Activated T-helper 2 cell treated with anti-CD3 and anti-CD28 coated beads, Interferon-gamma antibody, Interleukin-2, Interleukin-4, amounts not matched to agents 10 μg/mL and 5 μg/mL and 100 μg/mL, durations not matched to agents 14 hours and 24 hours and 36 hours (primary cell): ENCODE data around the gene AUTS2. TPM values are rescaled to one million over a fixed set of nuclear protein-coding genes. Genes with fewer than 3 reads are reported as not detected.

Experiments
- DNase-seq: peaks from one replicate; pipeline ENCODE4 v3.0.0; 2021; ENCODE audit warnings: low spot score
- H3K27ac Mint-ChIP-seq: one replicate; pipeline ENCODE4 v1.8.0; 2021; ENCODE audit warnings: mixed read lengths
- H3K27me3 Mint-ChIP-seq: one replicate; pipeline ENCODE4 v1.8.0; 2021; ENCODE audit warnings: low read depth, mixed read lengths
- H3K36me3 Mint-ChIP-seq: one replicate; pipeline ENCODE4 v1.8.0; 2021; ENCODE audit warnings: low read depth, mixed read lengths
- H3K4me1 Mint-ChIP-seq: one replicate; pipeline ENCODE4 v1.8.0; 2021; ENCODE audit warnings: low read depth, mixed read lengths
- H3K4me3 Mint-ChIP-seq: one replicate; pipeline ENCODE4 v1.8.0; 2021; ENCODE audit warnings: low read depth, mild to moderate bottlenecking, moderate library complexity, mixed read lengths
- H3K9me3 Mint-ChIP-seq: one replicate; pipeline ENCODE4 v1.8.0; 2021; ENCODE audit warnings: mixed read lengths
- intact Hi-C: fragments of 100-400 bp; cut with micrococcal nuclease; formaldehyde crosslinking; loops from one replicate; pipeline ENCODE4 v1.15.1; 2023
- total RNA-seq: library from RNA; stranded (reverse); gene quantifications from 2 replicates; pipeline ENCODE4 v1.2.3, GENCODE V29; 2022

The AUTS2 gene
- total RNA-seq, 1 donor from 2014 or later, result 1.1 TPM

DNA sequence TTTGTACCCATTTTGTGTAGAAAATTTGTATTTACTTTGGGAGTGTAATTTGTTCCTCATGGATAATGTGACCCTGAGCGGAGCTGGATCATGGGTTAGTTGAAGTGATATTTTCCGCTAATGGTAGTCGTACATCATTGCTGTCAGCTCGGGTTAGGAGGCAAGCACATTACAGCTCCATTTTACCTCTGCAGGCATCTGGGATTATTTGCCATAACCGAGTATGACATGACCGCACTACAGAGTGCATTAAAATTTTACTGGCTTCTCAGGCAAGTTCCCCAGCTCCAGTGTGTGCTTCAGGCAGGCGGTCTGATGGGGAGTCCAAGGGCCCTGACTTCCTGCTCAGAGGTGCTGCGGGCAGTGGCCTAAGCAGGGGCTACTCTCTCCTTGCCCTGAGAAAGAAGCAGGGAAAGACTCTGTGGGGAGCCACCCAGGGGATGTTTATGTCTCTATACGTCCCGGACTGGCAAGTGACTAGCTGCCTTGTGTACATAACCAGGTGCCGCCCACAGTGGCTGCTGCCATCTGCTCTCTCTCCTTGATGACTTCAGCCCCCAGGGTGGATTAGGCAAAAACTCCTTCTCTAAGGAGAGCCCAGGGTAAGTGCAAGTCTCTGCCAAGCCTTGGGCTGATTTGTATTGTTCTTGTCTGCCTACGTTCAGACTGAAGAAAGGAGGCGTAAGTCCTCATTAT, 848.3 kb downstream of the AUTS2 start:
- Mint-ChIP-seq H3K27ac (no peak overlapping the region), H3K27me3 (no peaks in the 10 kb centered on the region), H3K36me3 (no peaks in the 10 kb centered on the region), H3K9me3 (no peaks in the 10 kb centered on the region), H3K4me1 (no peaks in the 10 kb centered on the region), H3K4me3 (no peak overlapping the region)
- intact Hi-C loops, result no loop called here
- DNase-seq, result no peak

DNA sequence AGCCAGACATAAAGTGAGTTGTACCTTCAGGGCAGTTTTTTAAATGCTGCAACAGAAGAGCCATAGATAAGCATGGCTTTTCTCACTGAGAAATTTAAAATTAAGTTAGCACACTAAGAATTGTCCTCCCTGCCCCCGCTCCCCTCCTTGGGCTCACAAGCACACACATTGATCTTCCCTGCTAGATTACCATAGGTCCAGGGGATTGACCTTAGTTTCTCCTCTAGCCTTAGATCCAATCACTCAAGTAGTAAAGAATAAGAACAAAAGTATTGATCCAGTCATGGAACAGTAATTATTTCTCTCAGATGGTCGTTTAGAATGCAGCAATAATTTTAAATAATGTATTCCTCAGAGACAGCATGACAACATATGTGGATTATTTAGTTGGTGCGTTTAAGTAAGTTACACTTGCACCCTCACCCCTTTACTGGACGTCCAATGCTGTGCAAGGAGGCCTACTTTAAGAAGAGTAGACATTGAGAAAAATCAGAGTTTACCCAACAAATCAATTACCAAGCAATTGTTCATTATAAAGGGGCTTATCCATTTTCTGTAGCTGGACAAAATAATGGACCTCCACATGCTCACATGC, 850.1 kb downstream of the AUTS2 start:
- intact Hi-C loops, result no loop called here
- no peak overlapping the region for H3K27ac Mint-ChIP-seq
- no peaks in the 10 kb centered on the region for H3K36me3 Mint-ChIP-seq
- no peaks in the 10 kb centered on the region for H3K9me3 Mint-ChIP-seq
- DNase-seq, result no peak
- no peaks in the 10 kb centered on the region for H3K4me1 Mint-ChIP-seq
- H3K4me3 Mint-ChIP-seq, result no peak overlapping the region
- H3K27me3 Mint-ChIP-seq, result no peaks in the 10 kb centered on the region

DNA sequence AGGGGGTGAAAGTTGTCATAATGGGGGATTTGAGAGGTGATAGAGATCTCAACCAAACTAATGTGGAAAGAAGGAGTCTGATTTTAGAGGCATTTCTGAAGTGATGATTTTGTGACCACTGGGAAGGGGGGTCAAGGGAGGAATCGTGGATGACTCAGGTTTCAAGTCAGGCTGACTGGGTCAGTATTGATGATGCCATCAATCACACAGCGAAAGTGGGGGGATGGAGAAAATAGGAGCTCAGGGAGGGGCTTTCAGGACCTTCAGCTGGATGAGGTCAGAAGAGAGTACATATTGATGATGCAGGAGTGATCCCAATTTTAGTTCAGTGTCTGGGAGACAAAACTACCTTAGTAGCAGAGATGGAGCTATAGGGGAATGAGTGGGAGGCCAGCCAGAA, 852.5 kb downstream of the AUTS2 start:
- no peak overlapping the region for H3K27ac Mint-ChIP-seq
- no peaks in the 10 kb centered on the region for H3K9me3 Mint-ChIP-seq
- H3K4me1 Mint-ChIP-seq, result no peaks in the 10 kb centered on the region
- intact Hi-C loops, result no loop called here
- no peaks in the 10 kb centered on the region for H3K36me3 Mint-ChIP-seq
- DNase-seq, result no peak
- no peaks in the 10 kb centered on the region for H3K27me3 Mint-ChIP-seq
- no peak overlapping the region for H3K4me3 Mint-ChIP-seq

DNA sequence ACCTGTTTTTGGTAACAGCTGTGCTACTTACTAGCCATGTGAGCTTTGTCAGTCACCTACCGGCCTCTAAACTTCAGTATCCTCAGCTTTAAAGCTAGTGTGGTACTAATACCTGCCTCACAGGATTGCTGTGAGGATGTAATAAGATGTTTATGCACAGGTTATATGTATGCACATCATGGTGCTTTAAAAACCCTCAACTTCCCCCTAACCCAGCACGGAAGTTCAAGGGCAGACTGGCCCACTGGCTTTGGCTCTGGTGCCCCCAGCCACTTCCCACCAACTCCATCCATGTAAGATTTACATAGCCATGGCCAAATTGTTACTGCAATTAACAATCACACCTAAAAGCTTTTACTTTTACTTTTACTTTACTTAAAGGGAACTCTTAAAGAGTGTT, 857.6 kb downstream of the AUTS2 start:
- intact Hi-C loops, result no loop called here
- H3K9me3 Mint-ChIP-seq, result no peaks in the 10 kb centered on the region
- no peak overlapping the region for H3K4me3 Mint-ChIP-seq
- H3K36me3 Mint-ChIP-seq, result no peaks in the 10 kb centered on the region
- DNase-seq, result no peak
- no peaks in the 10 kb centered on the region for H3K4me1 Mint-ChIP-seq
- H3K27me3 Mint-ChIP-seq, result no peaks in the 10 kb centered on the region
- H3K27ac Mint-ChIP-seq, result no peak overlapping the region

DNA sequence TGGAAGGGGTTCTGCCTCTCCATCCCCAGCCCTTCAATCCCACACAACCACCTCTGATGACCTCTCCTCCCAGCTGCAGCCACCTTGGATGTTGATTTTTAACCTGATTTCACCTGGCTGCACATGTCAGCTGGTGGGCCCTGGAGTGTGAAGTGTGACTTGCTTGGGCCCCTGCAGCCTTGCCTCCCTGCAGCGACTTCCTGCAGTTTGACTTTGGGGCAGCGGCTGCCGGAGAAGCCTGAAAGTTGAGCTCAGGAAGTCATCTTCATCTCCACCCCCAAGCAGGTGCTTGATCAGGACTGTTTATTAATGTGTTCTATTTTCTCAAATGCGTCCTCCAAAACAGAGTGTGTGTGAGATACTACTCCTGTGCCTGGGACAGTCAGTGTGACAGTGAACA, 858.4 kb downstream of the AUTS2 start:
- H3K9me3 Mint-ChIP-seq, result no peaks in the 10 kb centered on the region
- DNase-seq, result no peak
- intact Hi-C loops, result no loop called here
- no peaks in the 10 kb centered on the region for H3K36me3 Mint-ChIP-seq
- H3K4me1 Mint-ChIP-seq, result no peaks in the 10 kb centered on the region
- H3K4me3 Mint-ChIP-seq, result no peak overlapping the region
- H3K27ac Mint-ChIP-seq, result no peak overlapping the region
- H3K27me3 Mint-ChIP-seq, result no peaks in the 10 kb centered on the region

DNA sequence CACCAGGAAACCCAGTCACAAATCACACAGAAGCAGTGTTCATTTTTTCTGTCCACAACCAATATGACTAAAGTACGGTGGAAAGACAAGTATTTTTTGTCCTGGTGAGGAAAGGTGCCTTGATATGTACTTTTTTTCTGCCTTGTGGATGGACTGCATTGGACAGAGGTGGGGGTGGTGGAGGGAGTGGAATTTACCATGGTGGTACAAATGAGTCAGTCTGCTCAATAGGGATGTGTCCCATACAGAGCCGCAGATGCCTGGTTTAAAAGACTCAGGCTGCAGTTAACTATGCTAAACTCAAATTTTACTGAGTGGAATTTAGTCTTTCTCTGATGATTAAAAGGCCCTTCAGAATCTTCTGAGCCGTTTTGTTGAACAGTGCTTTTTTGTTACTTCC, 859.2 kb downstream of the AUTS2 start:
- no peaks in the 10 kb centered on the region for H3K36me3 Mint-ChIP-seq
- no peak for DNase-seq
- intact Hi-C loops, result no loop called here
- H3K4me3 Mint-ChIP-seq, result no peak overlapping the region
- no peaks in the 10 kb centered on the region for H3K4me1 Mint-ChIP-seq
- H3K9me3 Mint-ChIP-seq, result no peaks in the 10 kb centered on the region
- no peak overlapping the region for H3K27ac Mint-ChIP-seq
- H3K27me3 Mint-ChIP-seq, result no peaks in the 10 kb centered on the region

DNA sequence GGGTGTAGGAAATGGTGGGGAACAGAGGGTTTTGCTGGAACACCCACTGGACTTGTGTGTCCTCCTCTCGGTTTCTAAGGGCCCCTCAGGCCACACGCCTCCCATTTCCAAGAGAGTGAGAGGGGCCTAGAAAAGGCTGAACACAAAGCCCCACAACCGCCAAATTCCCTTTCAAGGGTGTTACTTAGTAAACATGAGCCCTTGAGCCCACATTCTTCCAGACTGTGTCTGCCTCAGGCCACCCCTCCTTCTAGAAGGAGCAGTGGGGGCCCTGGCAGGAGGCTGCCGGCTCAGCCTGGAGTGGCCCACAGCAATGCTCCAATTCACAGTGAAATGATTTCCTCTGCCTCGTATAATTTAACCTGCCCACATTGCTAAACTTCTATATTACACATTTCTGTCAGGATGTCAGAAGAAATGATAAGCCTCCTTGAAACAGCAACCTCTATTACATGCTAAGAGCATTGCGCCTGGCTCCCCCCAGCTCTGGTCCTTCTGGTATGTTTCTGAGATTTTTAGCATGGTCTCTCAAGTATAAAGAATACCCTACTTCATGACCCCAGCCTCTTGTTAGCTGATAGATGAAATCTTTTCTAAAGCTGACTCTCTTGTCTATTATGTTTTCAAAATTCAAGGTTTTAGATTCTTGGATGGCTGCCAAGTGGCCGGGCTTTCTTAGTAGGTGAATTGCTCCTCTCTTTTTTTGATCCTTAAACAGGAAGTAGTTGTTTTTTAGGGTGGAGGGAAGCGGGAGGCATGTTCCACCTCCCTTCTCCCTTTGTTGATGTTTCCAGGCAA, 859.8 kb downstream of the AUTS2 start:
- H3K4me3 Mint-ChIP-seq, result no peak overlapping the region
- H3K27ac Mint-ChIP-seq, result no peak overlapping the region
- no peaks in the 10 kb centered on the region for H3K36me3 Mint-ChIP-seq
- H3K9me3 Mint-ChIP-seq, result no peaks in the 10 kb centered on the region
- H3K27me3 Mint-ChIP-seq, result no peaks in the 10 kb centered on the region
- no peak for DNase-seq
- no peaks in the 10 kb centered on the region for H3K4me1 Mint-ChIP-seq
- intact Hi-C loops, result no loop called here

DNA sequence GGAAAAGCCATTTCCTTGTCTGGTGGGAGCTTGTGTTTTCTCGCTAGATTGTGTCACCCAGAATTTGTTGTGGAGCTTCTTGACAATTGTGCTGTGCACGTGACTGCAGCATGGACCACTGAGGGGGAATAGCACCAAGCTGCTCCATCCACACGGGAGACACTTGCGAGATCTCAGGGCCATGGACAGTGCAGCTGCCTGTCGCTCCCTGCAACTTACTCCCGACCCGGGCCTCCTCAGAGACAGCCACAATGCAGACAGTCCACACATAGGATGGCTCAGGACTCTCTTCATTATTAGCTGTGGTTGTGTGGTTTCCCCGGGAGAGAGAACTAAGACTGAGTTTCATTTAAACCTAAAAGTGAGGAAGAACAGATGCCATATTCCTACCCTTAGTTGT, 860.5 kb downstream of the AUTS2 start:
- Mint-ChIP-seq H3K4me3 (no peak overlapping the region), H3K27me3 (no peaks in the 10 kb centered on the region), H3K9me3 (no peaks in the 10 kb centered on the region), H3K27ac (no peak overlapping the region), H3K36me3 (no peaks in the 10 kb centered on the region), H3K4me1 (no peaks in the 10 kb centered on the region)
- intact Hi-C loops, result no loop called here
- no peak for DNase-seq

DNA sequence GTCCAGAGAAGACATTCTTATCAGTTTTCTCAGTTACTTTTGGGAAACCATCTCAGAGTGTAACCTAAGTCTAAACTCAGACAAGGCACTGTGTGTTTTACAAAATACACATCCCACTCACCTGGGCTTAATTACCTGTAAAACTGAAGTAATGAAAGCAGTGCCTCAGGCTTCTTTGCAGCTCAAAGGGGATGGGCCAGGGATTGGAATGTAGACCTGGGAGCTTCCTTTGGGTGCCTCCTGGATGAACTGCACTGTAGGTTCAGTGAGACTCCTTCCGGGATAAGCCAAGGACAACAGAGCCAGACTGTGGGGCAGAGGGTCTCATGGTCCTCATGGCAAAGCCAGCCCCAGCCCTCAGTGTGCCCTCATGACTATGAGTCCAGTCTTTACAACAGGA, 861.3 kb downstream of the AUTS2 start:
- H3K27ac Mint-ChIP-seq, result no peak overlapping the region
- DNase-seq, result no peak
- no peaks in the 10 kb centered on the region for H3K27me3 Mint-ChIP-seq
- no peaks in the 10 kb centered on the region for H3K36me3 Mint-ChIP-seq
- no peaks in the 10 kb centered on the region for H3K4me1 Mint-ChIP-seq
- intact Hi-C loops, result no loop called here
- no peak overlapping the region for H3K4me3 Mint-ChIP-seq
- H3K9me3 Mint-ChIP-seq, result no peaks in the 10 kb centered on the region

DNA sequence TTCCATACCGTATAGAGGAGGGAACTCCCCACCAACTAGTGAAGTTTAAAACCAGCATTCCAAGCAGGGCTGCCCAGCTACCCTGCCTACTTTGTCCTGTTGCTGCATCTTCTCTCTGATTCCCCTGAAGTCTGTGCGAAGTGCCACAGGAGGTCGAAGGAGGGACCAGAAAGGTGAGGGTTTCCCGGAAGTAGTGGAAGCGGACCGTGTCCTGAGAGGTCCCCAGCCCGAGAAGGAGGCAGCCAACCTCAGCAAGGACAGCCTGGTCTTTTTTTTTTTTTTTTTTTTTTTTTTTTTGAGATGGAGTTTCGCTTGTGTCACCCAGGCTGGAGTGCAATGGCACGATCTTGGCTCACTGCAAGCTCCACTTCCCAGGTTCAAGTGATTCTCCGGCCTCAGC, 861.8 kb downstream of the AUTS2 start:
- H3K27ac Mint-ChIP-seq, result no peak overlapping the region
- no peak overlapping the region for H3K4me3 Mint-ChIP-seq
- DNase-seq, result no peak
- H3K9me3 Mint-ChIP-seq, result no peaks in the 10 kb centered on the region
- no peaks in the 10 kb centered on the region for H3K4me1 Mint-ChIP-seq
- no peaks in the 10 kb centered on the region for H3K27me3 Mint-ChIP-seq
- H3K36me3 Mint-ChIP-seq, result no peaks in the 10 kb centered on the region
- intact Hi-C loops, result no loop called here

DNA sequence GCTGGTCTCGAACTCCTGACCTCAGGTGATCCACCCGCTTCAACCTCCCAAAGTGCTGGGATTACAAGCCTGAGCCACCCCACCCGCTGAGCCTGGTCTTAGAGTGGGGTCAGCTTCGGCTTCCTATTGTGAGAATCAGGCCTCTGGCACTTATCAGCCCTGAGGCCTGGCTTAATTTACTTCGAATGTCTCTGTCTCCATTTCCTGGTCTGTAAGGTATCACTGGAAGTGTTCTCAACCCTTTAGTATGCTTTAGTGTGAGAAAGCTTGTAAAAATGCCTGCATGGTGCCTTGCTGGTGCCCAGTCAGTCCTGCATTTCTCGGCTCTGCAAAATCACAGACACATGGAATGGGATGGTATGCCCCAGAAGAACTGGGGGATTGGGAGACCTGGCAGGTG, 862.3 kb downstream of the AUTS2 start:
- H3K9me3 Mint-ChIP-seq, result no peaks in the 10 kb centered on the region
- intact Hi-C loops, result no loop called here
- no peaks in the 10 kb centered on the region for H3K4me1 Mint-ChIP-seq
- no peaks in the 10 kb centered on the region for H3K27me3 Mint-ChIP-seq
- H3K36me3 Mint-ChIP-seq, result no peaks in the 10 kb centered on the region
- no peak for DNase-seq
- H3K27ac Mint-ChIP-seq, result no peak overlapping the region
- H3K4me3 Mint-ChIP-seq, result no peak overlapping the region

DNA sequence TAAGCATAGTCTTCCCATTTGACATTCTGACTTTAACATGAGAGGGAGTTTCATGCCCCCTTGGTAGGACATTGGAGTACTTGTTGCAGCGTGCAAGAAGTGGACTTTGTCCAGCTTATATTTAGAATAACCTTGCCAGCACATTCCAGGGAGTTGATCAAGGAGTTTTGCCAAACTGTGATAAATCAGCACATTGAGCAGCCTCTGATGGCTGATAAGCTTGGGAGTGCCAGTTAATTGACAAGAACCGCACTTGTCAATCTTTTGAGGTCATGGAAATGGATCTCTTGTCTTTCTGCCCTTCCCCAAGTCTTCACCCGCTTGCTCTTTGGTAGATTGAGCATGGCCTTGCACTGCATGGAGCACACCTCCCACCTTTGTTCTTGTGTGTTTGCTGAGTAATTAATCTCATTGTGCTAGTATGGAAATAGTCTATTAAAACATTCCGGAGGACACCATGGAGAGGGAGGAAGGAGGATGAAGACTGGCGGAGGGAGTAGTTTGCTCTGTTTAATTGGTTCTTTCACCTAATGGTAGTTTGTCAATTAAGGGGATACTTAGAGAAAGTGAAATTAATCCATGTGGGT, 865.2 kb downstream of the AUTS2 start:
- H3K4me1 Mint-ChIP-seq, result no peaks in the 10 kb centered on the region
- no peak for DNase-seq
- H3K36me3 Mint-ChIP-seq, result no peaks in the 10 kb centered on the region
- no peak overlapping the region for H3K27ac Mint-ChIP-seq
- H3K27me3 Mint-ChIP-seq, result no peaks in the 10 kb centered on the region
- H3K9me3 Mint-ChIP-seq, result no peaks in the 10 kb centered on the region
- H3K4me3 Mint-ChIP-seq, result no peak overlapping the region
- intact Hi-C loops, result no loop called here

DNA sequence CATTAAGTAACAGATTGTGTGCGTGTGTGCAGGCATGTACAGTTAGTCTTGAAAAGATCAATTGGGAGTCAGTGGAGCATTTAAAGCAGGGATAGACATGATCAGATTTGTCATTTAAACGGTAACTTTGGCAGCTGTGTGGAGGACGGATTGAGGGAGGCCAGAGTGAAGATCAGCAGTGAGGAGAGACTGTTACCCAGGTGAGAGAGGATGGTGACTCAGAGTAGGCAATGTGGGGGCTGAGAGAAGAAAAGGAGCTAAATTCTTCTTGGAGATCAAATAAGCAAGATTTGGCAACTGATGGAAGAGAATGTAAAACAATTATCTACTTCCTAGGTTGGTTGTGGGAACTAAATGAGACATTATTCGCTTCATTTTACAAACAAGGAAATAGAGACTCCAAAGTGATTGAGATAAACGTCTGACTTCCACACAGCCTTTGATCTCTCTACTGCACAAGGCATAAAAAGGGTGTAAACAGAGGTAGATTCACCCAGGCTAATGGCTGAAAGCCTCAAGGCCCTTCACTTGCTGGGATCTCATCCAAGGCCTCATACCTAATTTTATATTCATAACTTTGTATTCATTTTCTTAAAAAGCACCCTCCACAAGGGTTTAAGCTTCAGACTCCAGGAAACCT, 868.6 kb downstream of the AUTS2 start:
- Mint-ChIP-seq H3K27ac (no peak overlapping the region), H3K4me1 (no peaks in the 10 kb centered on the region), H3K4me3 (no peak overlapping the region), H3K9me3 (no peaks in the 10 kb centered on the region), H3K27me3 (no peaks in the 10 kb centered on the region), H3K36me3 (no peaks in the 10 kb centered on the region)
- intact Hi-C loops, result no loop called here
- DNase-seq, result no peak
